Central memory CD8-positive, alpha-beta T cell (primary cell): ENCODE data around the gene PAM16.

Source experiments
- ATAC-seq: fragments of 150-1000 bp; cut with Tn5 transposase; replicated peaks from 2 replicates; pipeline ENCODE4 v1.10.0; 2022; ENCODE audit warnings: mild to moderate bottlenecking, moderate FRiP score, moderate number of reproducible peaks; ENCODE audit not compliant: poor library complexity, severe bottlenecking; ENCODE audit errors: extremely low read depth
- DNase-seq, 2 donors: peaks; one replicate each; pipeline ENCODE4 v3.0.0; 2021; ENCODE audit warnings: low spot score in 2 of 2
- H3K27ac Mint-ChIP-seq: one replicate; pipeline ENCODE4 v1.8.0; 2022; ENCODE audit warnings: low read depth, mild to moderate bottlenecking, moderate library complexity, mixed read lengths
- H3K27me3 Mint-ChIP-seq: one replicate; pipeline ENCODE4 v1.8.0; 2022; ENCODE audit warnings: mixed read lengths
- H3K36me3 Mint-ChIP-seq: one replicate; pipeline ENCODE4 v1.8.0; 2022; ENCODE audit warnings: mild to moderate bottlenecking, moderate library complexity, mixed read lengths; ENCODE audit not compliant: insufficient read depth
- H3K4me1 Mint-ChIP-seq: one replicate; pipeline ENCODE4 v1.8.0; 2022; ENCODE audit warnings: mixed read lengths
- H3K4me3 Mint-ChIP-seq: one replicate; pipeline ENCODE4 v1.8.0; 2022; ENCODE audit warnings: mild to moderate bottlenecking, moderate library complexity, mixed read lengths
- H3K9me3 Mint-ChIP-seq: one replicate; pipeline ENCODE4 v1.8.0; 2022; ENCODE audit warnings: mixed read lengths

The PAM16 gene

DNA sequence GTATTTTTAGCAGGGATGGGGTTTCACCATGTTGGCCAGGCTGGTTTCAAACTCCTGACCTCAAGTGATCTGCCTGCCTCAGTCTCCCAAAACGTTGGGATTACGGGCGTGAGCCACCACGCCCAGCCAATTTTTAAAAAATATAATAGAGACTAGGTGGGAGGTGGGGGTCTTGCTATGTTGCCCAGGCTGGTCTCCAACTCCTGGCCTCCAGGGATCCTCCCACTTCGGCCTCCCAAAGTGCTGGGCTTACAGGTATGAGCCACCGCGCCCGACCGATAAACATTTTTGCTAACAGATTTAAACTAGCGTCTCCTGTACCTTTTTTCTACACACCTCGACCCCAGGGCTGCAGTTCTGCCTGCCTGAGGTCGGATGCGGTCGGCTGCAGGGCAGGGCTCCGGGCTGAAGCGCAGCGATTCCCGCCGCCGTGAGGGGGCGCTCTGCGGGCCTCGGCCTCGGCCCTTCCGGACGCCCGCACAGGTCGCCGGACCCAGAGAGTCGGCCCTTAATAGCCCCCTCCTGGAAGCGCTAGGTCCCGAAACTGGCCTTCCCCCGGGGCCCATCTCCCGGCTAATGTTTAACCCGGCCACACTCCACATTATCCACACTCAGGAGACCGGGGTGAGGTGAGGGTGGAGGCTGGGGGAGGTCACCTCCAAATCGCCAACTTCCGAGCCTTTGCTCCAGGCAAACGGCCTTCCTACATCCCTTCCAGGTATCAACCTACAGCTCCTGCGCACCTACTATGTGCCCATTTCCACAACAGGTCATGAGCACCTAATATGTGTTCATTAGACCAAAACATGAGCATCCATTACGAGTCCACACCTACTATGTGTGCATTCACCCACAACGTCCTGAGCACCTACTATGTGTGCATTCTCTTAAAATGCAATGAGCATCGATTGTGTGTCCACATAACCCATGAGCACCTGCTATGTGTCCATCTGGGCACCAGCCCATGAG lies 37.3 kb downstream of the PAM16 start:
- H3K9me3 Mint-ChIP-seq, result no peaks in the 10 kb centered on the region
- no peak for ATAC-seq
- H3K4me1 Mint-ChIP-seq, result peaks cover 12% of the 10 kb centered on the region
- H3K27ac Mint-ChIP-seq, result peak overlapping the region; percentile 87
- peak overlapping the region; percentile 84 for H3K4me3 Mint-ChIP-seq
- H3K27me3 Mint-ChIP-seq, result peaks cover 15% of the 10 kb centered on the region
- DNase-seq, result no peak
- H3K36me3 Mint-ChIP-seq, result peaks cover 2% of the 10 kb centered on the region

DNA sequence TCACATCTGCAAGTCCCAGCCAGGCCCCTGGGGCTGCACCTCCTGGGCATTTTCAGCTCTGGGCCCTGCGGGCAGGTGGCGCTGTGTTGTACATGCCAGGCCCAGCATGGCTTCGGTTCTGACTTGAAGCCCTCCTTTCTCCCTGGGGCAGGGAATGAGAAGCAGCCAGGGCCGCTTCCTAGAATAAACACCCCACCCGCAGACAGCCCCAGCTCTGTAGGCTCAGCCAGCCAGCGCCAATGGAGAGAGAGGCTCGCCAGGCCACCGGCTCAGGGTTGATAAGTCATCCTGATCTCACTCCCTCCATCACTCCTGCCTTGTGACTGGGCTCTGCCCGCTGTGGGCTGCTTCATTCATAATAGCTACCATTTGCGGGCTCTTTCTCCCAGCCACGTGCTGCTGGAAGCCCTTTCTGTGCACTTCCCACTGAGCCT lies 41.3 kb downstream of the PAM16 start:
- no peaks in the 10 kb centered on the region for H3K9me3 Mint-ChIP-seq
- peak; percentile 33 to 42 for DNase-seq
- no peak overlapping the region for H3K27ac Mint-ChIP-seq
- H3K4me3 Mint-ChIP-seq, result no peak overlapping the region
- peaks cover 15% of the 10 kb centered on the region for H3K36me3 Mint-ChIP-seq
- peaks cover 25% of the 10 kb centered on the region for H3K4me1 Mint-ChIP-seq
- no peak for ATAC-seq
- peaks cover 13% of the 10 kb centered on the region for H3K27me3 Mint-ChIP-seq

DNA sequence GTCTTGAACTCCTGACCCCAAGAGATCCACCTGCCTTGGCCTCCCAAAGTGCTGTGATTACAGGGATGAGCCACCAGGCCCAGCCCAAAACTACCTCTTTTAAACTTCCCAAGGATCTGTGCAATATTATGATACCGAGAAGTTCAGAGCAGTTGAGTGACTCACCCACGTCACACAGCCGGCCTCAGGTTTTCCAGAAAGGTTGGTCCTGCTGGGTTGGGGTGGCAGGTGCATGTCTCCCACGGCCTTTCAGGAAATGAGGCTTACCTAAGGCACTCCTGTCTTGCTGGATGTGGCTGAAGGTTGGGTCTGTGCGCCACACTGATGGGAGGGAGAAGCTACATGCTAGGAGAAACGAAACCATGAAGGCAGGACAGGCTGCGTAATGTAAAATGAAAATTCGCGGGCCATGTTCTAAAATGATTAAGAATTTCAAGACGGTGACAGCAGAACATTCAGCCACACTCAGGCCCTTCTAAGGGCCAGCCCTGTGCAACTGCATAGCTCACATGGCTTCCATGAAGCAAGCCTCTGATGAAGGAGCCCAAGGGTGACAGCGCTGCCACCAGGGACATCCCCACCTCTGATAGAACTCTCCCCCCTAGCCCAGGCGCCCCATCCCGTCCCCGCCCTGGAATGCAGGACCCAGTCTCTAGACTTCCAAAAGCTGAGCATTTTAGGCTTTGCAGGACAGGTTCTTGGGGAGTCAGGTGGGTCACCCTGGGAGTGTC lies 41.9 kb downstream of the PAM16 start:
- Mint-ChIP-seq H3K36me3 (peaks cover 13% of the 10 kb centered on the region), H3K27me3 (peaks cover 7% of the 10 kb centered on the region), H3K4me1 (peaks cover 19% of the 10 kb centered on the region), H3K27ac (no peak overlapping the region), H3K9me3 (no peaks in the 10 kb centered on the region), H3K4me3 (no peak overlapping the region)
- ATAC-seq (no peak), DNase-seq (no peak)

DNA sequence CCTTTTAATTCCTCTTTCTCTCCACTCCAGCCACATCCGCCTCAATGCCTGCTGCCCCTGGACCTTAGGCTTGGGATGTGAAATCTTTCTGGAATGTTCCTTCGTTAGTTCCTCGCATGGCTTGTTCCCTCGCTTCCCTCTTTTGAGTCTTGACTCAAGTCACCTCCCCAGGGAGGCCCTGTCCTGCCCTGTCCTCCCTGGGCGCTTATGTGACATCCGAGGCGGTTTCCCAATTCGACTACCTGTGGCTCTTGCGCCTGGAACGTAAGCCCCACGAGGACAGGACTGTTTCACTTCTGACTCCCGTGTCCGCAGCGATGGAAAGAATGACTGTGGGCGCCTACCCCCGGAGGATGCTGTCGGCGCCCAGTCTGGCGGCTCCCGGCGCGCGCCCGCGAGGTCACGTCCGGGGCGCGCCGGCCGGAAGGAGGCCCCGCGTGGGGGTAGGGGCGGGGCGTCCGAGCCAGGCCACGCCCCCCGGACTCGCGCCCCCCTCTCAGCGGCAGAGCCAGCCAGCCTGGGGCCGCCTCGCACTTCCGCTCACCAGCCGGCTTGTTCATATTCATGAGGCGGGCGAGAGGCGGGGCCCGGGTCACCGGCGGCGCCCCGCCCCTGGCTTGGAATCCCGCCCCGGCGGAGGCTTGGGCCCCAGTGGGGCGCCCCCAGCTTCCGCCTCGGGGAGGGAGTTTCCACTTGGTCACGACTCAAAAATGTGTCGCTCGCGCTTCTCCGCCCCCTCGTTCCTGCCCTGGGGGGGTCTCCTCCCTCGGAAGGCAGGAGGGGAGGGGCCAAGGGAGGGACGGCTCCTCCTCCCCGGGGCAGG lies 43.7 kb downstream of the PAM16 start:
- Mint-ChIP-seq H3K27ac (peak overlapping the region; percentile 99), H3K4me3 (peak overlapping the region; percentile 90), H3K36me3 (peaks cover 13% of the 10 kb centered on the region), H3K27me3 (no peaks in the 10 kb centered on the region), H3K9me3 (no peaks in the 10 kb centered on the region), H3K4me1 (peaks cover 20% of the 10 kb centered on the region)
- ATAC-seq (peak; percentile 91), DNase-seq (peak; percentile 90 to 97)

DNA sequence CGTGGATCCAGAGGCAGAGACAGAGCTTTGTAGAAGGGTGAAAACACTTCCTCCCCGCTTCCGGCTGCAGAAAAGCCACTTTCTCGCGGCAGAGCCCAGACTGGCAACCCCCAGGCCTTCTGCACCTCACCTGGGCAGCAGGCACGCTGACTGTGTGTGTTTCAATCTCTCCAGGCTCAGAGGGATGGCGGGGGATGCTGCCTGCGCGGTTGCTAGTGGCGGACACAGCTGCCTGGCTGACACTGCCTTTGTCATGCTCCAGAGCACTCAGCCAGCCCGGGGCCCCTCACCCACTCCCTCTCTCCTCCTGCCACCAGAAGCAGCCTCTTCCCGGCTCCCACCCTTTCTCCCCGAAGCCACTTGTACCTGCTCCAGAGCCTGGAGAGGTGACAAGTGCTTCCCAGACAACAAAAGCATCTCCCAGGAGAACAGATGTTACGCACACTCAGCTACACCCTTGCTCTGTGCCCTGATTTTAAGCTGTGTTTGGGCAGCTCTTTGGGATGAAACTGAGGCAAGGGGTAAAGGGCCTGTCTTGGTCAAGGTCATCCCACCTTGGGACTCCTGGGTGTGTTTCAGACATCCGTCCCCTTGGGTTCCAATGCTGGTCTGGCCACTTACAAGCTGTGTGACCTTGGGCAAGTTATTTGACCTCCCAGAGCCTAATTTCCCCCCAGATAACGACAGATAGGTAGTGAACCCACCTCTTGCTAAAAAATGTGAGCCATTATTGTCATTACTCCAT lies 44.5 kb downstream of the PAM16 start:
- Mint-ChIP-seq H3K36me3 (peaks cover 13% of the 10 kb centered on the region), H3K4me3 (peak overlapping the region; percentile 90), H3K9me3 (no peaks in the 10 kb centered on the region), H3K4me1 (peaks cover 20% of the 10 kb centered on the region), H3K27me3 (no peaks in the 10 kb centered on the region), H3K27ac (peak overlapping the region; percentile 99)
- peak; percentile 27 for ATAC-seq
- peak; percentile 37 to 66 for DNase-seq

DNA sequence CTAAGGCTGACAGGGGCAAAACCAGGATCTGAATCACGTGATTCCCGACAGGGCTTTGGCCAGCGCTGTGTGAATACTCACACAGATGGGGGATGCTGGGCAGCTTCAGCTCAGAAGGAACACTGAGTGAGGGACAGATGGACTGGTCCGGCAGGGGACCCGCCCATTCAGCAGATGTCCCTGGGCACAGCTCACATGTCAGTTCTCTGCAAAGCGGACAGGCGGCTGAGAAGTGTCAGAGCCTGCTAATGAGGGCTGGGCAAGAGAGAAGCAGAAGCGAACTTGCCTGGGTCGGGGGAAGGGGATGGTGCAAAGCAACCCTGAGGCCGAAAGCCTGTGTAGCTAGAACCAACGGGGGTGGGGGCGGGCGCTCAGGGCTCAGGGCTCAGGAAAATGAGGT lies 47.1 kb downstream of the PAM16 start:
- H3K36me3 Mint-ChIP-seq, result peaks cover 14% of the 10 kb centered on the region
- no peaks in the 10 kb centered on the region for H3K9me3 Mint-ChIP-seq
- H3K27ac Mint-ChIP-seq, result peak overlapping the region; percentile 59
- H3K4me1 Mint-ChIP-seq, result peaks cover 20% of the 10 kb centered on the region
- ATAC-seq (no peak), DNase-seq (no peak)
- H3K27me3 Mint-ChIP-seq, result no peaks in the 10 kb centered on the region
- H3K4me3 Mint-ChIP-seq, result no peak overlapping the region

DNA sequence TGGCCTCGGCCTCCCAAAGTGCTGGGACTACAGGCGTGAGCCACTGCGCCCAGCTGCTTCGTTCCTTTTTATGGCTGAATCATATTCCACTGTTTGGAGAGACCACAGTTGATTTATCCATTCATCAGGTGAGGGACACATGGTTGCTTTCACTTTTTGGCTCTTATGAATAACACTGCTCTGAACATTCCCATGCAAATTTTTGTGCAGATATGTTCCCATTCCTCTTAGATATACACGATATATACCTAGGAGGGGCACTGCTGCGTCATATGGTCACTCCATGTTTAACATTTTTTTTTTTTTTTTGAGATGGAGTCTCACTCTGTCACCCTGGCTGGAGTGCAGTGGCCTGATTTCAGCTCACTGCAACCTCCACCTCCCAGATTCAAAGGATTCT lies 49.2 kb downstream of the PAM16 start:
- Mint-ChIP-seq H3K4me3 (no peak overlapping the region), H3K36me3 (peaks cover 7% of the 10 kb centered on the region), H3K27me3 (no peaks in the 10 kb centered on the region), H3K9me3 (no peaks in the 10 kb centered on the region), H3K27ac (no peak overlapping the region), H3K4me1 (peaks cover 15% of the 10 kb centered on the region)
- DNase-seq, result no peak
- no peak for ATAC-seq

DNA sequence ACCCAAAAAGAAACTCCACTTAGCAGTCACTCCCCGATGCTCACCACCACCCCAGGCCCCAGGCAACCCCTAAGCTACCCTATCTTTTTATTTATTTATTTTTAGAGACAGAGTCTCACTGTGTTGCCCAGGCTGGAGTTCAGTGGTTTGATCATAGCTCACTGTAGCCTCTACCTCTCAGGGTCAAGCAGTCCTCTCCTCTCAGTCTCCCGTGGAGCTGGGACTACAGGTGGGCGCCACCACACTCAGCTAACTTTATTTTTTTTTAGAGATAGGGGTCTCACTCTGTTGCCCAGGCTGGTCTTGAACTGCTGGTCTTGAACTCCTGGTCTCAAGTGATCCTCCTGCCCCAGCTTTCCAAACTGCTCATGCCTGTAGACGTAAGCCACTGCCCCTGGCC lies 49.9 kb downstream of the PAM16 start:
- peaks cover 7% of the 10 kb centered on the region for H3K4me1 Mint-ChIP-seq
- no peaks in the 10 kb centered on the region for H3K27me3 Mint-ChIP-seq
- no peaks in the 10 kb centered on the region for H3K9me3 Mint-ChIP-seq
- H3K36me3 Mint-ChIP-seq, result peaks cover 3% of the 10 kb centered on the region
- ATAC-seq (no peak), DNase-seq (no peak)
- H3K4me3 Mint-ChIP-seq, result no peak overlapping the region
- no peak overlapping the region for H3K27ac Mint-ChIP-seq

DNA sequence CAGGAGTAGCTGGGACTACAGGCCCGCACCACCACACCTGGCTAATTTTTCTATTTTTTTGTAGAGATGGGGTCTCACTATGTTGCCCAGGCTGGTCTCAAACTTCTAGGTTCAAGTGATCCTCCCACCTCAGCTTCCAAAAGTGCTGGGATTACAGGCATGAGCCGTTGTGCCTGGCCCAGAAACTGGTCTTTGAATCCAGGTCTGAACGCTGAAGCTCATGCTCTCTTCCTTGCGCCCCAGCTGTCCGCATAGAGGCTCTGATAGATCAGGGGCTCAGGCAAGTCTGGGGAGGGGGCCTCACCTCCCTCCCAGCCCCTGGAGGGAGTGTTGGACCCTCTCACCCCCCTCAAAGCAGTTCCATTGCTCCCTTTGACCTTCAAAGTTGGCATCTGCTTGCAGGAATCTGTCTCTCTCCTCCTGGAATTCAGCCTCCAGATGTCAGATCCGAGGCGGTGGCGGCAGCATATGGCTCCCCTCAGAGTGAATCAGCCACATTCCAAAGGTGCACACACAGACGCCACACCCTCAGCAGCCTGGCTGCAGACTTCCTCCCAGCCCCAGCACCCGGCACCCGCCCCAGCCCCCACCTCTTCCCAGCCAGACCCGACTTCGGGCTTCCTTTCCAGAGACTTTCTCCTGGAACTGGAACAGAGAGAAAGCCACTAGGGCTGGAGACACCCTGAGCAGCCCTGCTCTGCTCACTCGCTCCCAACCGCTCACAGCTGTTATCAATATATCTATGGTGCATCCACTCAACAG lies 52.2 kb downstream of the PAM16 start:
- Mint-ChIP-seq H3K27ac (no peak overlapping the region), H3K27me3 (no peaks in the 10 kb centered on the region), H3K9me3 (no peaks in the 10 kb centered on the region), H3K4me1 (peaks cover 3% of the 10 kb centered on the region), H3K36me3 (peaks cover 1% of the 10 kb centered on the region), H3K4me3 (no peak overlapping the region)
- no peak for ATAC-seq
- no peak for DNase-seq

DNA sequence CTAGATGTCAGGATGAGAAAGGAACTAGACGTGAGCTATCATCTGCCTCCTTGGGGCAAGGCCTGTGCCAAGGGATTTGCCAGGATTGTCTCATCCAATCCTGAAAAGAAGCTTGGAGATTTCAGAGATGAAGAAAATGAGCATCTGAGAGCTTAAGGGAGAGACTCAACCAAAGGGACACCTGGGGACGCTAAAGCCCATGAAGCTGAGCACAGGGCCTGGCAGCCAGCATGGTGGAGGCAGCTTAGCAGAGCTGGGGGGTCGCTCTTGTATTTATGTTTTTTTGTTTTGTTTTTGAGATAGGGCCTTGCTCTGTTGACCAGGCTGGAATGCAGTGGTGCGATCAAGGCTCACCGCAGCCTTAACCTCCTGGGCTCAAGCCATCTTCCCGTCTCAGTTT lies 53.6 kb downstream of the PAM16 start:
- H3K4me1 Mint-ChIP-seq, result no peaks in the 10 kb centered on the region
- peaks cover 1% of the 10 kb centered on the region for H3K36me3 Mint-ChIP-seq
- no peak for DNase-seq
- no peak overlapping the region for H3K4me3 Mint-ChIP-seq
- ATAC-seq, result no peak
- H3K27ac Mint-ChIP-seq, result no peak overlapping the region
- no peaks in the 10 kb centered on the region for H3K9me3 Mint-ChIP-seq
- H3K27me3 Mint-ChIP-seq, result no peaks in the 10 kb centered on the region

DNA sequence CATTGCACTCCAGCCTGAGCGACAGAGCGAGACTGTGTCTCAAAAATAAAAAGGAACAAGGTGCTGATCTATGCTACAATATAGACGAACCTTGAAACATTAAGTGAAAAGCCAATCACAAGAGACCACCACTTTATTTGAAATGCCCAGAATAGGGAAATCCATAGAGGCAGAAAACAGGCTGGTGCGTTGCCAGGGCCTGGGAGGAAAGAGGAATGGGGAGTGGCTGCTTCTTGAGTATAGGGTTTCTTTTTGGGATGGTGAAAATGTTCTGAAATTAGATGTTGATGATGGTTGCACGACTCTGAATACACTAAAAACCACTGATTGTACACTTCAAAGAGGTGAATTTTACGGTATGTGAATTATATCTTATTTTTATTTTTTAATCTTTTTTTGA lies 55.5 kb downstream of the PAM16 start:
- Mint-ChIP-seq H3K4me3 (no peak overlapping the region), H3K27me3 (peaks cover 18% of the 10 kb centered on the region), H3K36me3 (peaks cover 1% of the 10 kb centered on the region), H3K4me1 (no peaks in the 10 kb centered on the region), H3K9me3 (no peaks in the 10 kb centered on the region), H3K27ac (no peak overlapping the region)
- ATAC-seq (no peak), DNase-seq (no peak)
